Sciatic nerve (tissue), 2 donors: ENCODE data around the gene LYSMD2. TPM values are rescaled to one million over a fixed set of nuclear protein-coding genes. Genes with fewer than 3 reads are reported as not detected.
"Not testable (repeated sequence)": the region's sequence is repeated elsewhere in the genome, so short reads cannot be mapped to it uniquely, and the experiment has no call there.

Experiments used
- ATAC-seq: fragments of 200-7000 bp; cut with Tn5 transposase; one replicate; pipeline ENCODE4 v1.9.1; 2020; ENCODE audit warnings: mild to moderate bottlenecking, moderate library complexity
- DNase-seq: peaks from one replicate; pipeline ENCODE4 v3.0.0-alpha.2; 2020; ENCODE audit warnings: low spot score
- intact Hi-C: fragments of 100-400 bp; cut with DNase I; formaldehyde crosslinking; loops from one replicate; pipeline ENCODE4 v1.14.2; 2022
- total RNA-seq: library from RNA; stranded (reverse); fragmentation: NEBNext Ultra II Directional; extraction: Animal tissue kit (Norgen Biotek cat#: 25700); gene quantifications from one replicate; pipeline ENCODE4 v1.2.1, GENCODE V29; 2021
- donor health status: DM: no; HTN: no; CAD: no.
- donor health status: DM: no; HTN: no; CAD: no.

The LYSMD2 gene, protein sequence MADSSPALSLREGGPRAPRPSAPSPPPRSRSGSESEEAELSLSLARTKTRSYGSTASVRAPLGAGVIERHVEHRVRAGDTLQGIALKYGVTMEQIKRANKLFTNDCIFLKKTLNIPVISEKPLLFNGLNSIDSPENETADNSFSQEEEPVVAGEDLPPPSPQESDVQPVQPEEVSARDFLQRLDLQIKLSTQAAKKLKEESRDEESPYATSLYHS
- 15.7 TPM for total RNA-seq

DNA sequence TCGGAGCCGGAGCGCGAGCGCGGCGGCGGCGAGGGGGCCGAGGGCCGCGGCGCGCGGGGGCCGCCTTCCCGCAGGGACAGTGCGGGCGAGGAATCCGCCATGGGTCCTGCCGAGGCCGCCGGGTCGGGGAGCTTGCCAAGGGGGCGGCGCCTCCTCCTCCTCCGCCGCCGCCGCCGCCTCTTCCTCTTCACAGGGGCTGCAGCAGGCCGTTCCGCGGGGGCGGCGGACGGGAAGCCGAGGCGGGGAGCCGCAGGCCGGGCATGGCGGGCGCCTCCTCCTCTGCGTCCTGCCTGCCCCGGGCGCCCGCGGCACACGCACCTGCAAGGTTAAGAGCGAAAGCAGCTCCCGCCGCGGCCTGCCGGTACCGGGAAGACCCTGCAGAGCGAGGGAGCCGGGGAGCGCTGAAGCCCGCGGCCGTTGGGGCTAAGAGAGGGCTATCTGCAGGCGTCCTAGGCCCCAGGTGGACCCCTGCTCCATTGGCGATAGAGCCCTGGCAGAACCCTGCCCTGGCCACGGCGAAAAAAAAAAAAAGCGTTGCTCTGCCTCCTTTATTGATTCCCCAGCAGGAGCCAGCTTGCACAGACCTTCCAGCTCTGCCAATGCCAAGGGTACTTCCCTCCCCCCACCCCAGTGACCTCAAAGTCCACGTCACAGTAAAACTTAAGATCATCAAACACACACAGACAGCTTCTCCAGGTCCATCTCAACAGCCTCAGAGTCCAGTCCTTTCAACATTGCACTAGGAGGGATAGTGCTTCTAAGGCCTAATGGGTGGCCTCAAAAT, at the start of gene LYSMD2:
Gene LYSMD2 (minus strand): TSS at position 134 of the 784 bp plus-strand sequence. CDS start 33 bp downstream, at position 101.
- intact Hi-C loops: no loop called here
- ATAC-seq: peak; percentile 91
- DNase-seq: peak; percentile 88

DNA sequence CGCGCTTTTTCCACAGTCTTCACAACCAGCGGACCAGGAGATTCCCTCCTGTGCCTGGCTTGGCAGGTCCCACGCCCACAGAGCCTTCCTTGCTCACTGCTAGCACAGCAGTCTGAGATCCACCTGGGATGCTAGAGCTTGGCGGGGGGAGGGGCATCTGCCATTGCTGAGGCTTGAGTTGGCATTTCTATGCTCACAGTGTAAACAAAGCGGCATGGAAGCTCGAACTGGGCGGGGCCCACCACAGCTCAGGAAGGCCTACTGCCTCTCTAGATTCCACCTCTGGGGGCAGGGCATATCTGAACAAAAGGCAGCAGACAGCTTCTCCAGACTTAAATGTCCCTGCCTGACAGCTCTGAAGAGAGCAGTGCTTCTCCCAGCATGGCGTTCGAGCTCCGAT, 49.7 kb upstream of the LYSMD2 start:
- intact Hi-C loops, ATAC-seq, DNase-seq: not testable (repeated sequence)

DNA sequence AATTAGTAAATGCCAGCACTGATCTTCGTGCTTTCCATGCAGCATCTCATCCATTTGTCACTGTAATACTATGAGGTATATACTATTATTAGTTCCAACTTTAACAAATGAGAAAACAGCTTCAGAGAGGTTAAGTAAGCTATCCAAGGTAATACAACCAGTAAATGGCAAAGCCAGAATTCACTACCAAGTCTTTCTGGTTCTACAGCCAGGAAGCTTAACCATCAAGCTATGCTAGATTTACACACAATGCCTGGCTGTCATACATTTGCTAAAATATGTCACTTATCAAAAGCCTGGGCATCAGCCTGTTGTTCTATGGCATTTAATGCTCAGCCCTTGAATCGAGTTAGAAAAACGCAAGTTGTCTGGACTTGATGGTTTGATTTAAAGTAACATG, 46.5 kb upstream of the LYSMD2 start:
- DNase-seq: no peak
- no peak for ATAC-seq
- intact Hi-C loops: no loop called here

- DNase-seq: no peak
- intact Hi-C loops: no loop called here
- no peak for ATAC-seq
These were observed 45.0 kb upstream of the LYSMD2 start for GRCh38 chr15:51782357-51782896.

GRCh38 chr15:51781506-51781905, 44.1 kb upstream of the LYSMD2 start:
- intact Hi-C loops: no loop called here

GRCh38 chr15:51780636-51781035, 43.2 kb upstream of the LYSMD2 start:
- no peak for ATAC-seq
- DNase-seq: no peak
- intact Hi-C loops: no loop called here

More at GRCh38 chr15:51781506-51781905, 44.1 kb upstream of the LYSMD2 start:
- ATAC-seq (no peak), DNase-seq (no peak)

DNA sequence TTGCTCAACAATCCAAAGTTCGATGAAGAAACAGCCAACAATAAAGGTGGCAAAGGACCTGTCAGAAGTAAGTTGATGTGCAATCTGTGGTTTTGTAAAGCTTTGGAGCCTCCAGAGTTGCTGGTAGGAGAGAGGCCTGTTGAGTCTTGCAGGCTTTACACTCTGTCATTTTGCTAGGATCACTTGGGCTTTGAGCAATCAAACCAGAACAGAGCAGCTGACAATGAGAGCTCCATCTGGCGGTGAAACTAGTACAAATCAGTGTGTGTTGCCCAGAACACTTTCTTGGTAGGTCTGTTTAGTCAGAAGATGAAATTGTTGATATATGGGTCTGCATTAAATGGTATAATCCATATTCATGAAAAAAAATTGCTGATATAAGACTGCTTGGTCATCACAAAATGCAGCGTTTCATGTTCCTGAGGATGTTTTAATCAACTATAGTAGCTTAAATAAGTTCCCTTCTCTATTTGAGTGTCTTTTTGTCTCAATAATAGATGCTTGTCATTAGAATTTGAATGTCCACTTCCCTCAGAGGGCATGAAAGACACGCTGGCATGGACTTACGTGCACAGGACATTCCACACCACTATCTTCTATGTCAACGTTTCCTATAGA, 39.6 kb upstream of the LYSMD2 start:
- ATAC-seq: peak; percentile 95
- intact Hi-C loops: no loop called here
- DNase-seq: peak; percentile 77

GRCh38 chr15:51775967-51776816, 38.7 kb upstream of the LYSMD2 start:
- ATAC-seq: peak; percentile 88
- intact Hi-C loops: no loop called here

GRCh38 chr15:51774916-51775315, 37.5 kb upstream of the LYSMD2 start:
- DNase-seq: no peak
- no peak for ATAC-seq
- intact Hi-C loops: loop anchor here (5.0 kb wide), 1 partner anchor 123 kb away; no protein-coding TSS in a partner anchor

More at GRCh38 chr15:51775967-51776816, 38.7 kb upstream of the LYSMD2 start:
- no peak for DNase-seq

DNA sequence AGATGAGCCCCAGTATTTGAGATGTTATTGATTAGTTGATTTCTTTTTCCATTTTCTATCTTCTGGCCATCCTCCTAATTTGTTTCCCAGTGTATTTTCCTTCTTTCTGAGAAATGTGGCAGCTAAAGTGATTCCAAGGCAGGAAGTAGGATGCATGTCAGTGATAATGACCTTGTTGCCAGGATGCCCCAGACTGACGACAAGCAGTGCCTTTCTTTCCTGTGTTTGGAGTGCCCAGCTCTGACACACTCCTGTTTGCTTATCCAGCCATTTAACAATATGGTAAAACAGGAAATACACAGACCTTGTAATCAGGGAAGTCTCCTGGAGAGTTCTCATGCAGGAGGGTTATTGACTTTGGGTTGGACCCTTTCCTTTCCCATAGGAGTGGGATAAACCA, 34.3 kb upstream of the LYSMD2 start:
- DNase-seq (no peak), ATAC-seq (no peak)
- intact Hi-C loops: loop anchor here (5.0 kb wide), 1 partner anchor 119 kb away; no protein-coding TSS in a partner anchor

- ATAC-seq: no peak
- no peak for DNase-seq
- intact Hi-C loops: loop anchor here (5.0 kb wide), 1 partner anchor 119 kb away; no protein-coding TSS in a partner anchor
These were observed 33.4 kb upstream of the LYSMD2 start for GRCh38 chr15:51770902-51771301.

DNA sequence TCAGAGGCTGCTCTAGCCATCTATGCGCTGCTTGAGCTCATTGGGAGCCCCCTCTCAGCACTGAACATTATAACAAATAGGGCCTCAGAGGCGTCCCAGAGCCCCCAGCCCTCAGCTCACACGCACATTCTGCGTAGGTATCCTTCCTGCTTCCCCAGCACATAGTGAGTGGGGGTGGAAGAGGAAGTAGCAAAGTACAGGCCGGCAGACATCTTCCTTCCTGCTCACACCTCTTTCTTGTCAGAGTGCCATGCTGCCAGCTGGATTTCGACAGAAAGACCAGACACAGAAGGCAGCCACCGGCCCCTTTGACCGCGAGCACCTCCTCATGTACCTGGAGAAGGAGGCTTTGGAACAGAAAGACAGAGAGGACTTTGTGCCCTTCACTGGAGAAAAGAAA, 30.6 kb upstream of the LYSMD2 start:
- intact Hi-C loops: no loop called here
- ATAC-seq: no peak

GRCh38 chr15:51766341-51766740, 28.9 kb upstream of the LYSMD2 start:
- intact Hi-C loops: no loop called here
- no peak for DNase-seq
- no peak for ATAC-seq

More for the DNA sequence above, 30.6 kb upstream of the LYSMD2 start:
- DNase-seq: no peak

- ATAC-seq: peak; percentile 90
- intact Hi-C loops: no loop called here
- DNase-seq: no peak
These were observed 28.3 kb upstream of the LYSMD2 start for GRCh38 chr15:51765751-51766150.

DNA sequence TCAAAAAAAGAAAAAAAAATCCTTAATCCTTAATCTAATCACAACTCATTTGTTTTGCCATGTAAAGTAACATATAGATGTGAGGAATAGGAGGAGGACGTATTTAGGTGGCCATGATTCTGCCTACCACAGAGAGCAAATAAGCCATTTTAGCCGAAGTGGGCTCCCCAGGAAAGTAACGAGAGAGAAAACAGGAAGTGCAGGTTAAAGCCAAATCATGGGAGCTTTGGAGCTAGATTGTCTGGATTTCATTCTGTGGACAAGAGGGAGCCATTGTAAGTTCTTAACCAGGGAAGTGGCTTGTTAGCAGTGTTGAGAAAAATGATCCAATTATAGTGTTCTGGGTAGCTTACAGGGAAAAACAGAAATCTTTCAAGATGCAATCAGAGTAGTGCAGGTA, 23.4 kb upstream of the LYSMD2 start:
- ATAC-seq (no peak), DNase-seq (no peak)
- intact Hi-C loops: no loop called here

DNA sequence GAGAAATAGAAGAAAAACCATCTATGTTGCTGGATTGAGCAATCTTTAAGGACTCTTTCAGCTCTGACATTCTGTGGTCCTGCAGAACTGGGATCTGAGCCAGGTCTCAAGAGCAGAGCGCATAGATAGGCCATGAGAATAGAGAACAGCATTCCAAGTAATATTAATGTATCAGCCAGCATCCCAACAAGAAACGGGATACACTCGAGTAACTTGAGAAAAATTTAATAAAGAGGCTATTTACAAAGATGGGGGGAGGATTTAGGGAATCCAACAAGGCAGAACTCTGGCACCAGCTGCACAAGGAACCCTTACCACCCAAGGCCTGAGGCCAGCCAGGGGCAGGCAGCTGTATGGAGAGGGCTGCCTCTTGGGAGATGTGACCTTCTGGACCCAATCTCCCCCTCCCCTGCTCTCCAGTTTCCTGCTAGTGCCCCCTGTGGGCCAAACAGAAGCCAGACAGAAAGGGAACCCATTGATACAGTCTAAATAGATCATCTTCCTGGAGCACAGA, 22.2 kb upstream of the LYSMD2 start:
- ATAC-seq (peak; percentile 92), DNase-seq (peak; percentile 70)
- intact Hi-C loops: no loop called here

GRCh38 chr15:51758645-51759044, 21.2 kb upstream of the LYSMD2 start:
- DNase-seq (peak; percentile 74), ATAC-seq (peak; percentile 83)
- intact Hi-C loops: no loop called here

DNA sequence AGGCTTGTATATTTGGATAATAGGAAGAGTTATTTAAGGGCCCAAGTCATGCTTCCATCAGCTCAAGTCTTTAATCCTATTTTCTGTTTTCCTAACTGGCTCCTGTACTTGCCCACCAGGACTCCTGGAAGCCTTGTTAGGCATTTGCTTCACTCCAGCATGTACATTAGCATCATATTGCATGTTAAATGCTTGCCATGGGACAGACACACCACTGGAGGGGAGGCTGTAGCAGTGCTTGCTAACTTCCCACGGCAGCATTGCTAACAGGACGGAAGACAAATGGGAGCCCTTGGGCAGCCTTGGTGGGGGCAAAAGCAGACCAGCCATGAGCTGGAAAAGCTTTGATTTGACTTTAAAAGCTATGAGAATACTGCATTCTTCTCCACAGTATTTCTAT, 20.0 kb upstream of the LYSMD2 start:
- intact Hi-C loops: no loop called here
- no peak for ATAC-seq

More for the DNA sequence above, 20.0 kb upstream of the LYSMD2 start:
- no peak for DNase-seq
